Daoy (cell line): ENCODE data around the gene BCR. TPM values are rescaled to one million over a fixed set of nuclear protein-coding genes. Genes with fewer than 3 reads are reported as not detected.
"Not testable (repeated sequence)": the region's sequence is repeated elsewhere in the genome, so short reads cannot be mapped to it uniquely, and the experiment has no call there.

Experiments used
- DNase-seq: peaks from one replicate; pipeline ENCODE4 v3.0.0-alpha.2; 2015; ENCODE audit warnings: low read depth
- total RNA-seq: library from RNA; depleted of rRNA; stranded (reverse); fragments of >200 nt; shearing (Covaris generic); gene quantifications from 2 replicates; pipeline ENCODE4 v1.2.3, GENCODE V29; 2014

BCR gene
- total RNA-seq, 1 experiment from 2014 or later = 27.3 TPM

- not testable (repeated sequence) for DNase-seq
Measured at GRCh38 chr22:23316596-23316995, 136.3 kb downstream of the BCR start.

- not testable (repeated sequence) for DNase-seq
Measured at GRCh38 chr22:23318316-23318715, 138.0 kb downstream of the BCR start.

- DNase-seq = not testable (repeated sequence)
Measured at GRCh38 chr22:23322497-23323080, 142.3 kb downstream of the BCR start.

- DNase-seq = not testable (repeated sequence)
Measured at GRCh38 chr22:23323960-23324688, 143.8 kb downstream of the BCR start.

- DNase-seq = no peak
Measured at GRCh38 chr22:23325183-23325582, 144.9 kb downstream of the BCR start.

GRCh38 chr22:23333822-23334221 is 153.5 kb downstream of the BCR start:
- DNase-seq = not testable (repeated sequence)

GRCh38 chr22:23337672-23338071 is 157.4 kb downstream of the BCR start:
- not testable (repeated sequence) for DNase-seq

- not testable (repeated sequence) for DNase-seq
Measured at GRCh38 chr22:23341942-23342695, 161.8 kb downstream of the BCR start.

- no peak for DNase-seq
Measured at GRCh38 chr22:23351321-23351720, 171.0 kb downstream of the BCR start.

- no peak for DNase-seq
Measured at GRCh38 chr22:23353004-23353403, 172.7 kb downstream of the BCR start.

GRCh38 chr22:23353696-23354095 is 173.4 kb downstream of the BCR start:
- DNase-seq = no peak

- no peak for DNase-seq
Measured at GRCh38 chr22:23356094-23356493, 175.8 kb downstream of the BCR start.

GRCh38 chr22:23357053-23357452 is 176.7 kb downstream of the BCR start:
- DNase-seq = no peak

GRCh38 chr22:23359583-23360123 is 179.3 kb downstream of the BCR start:
- no peak for DNase-seq

- DNase-seq = no peak
Measured at GRCh38 chr22:23361676-23362075, 181.4 kb downstream of the BCR start.

GRCh38 chr22:23363683-23364082 is 183.4 kb downstream of the BCR start:
- DNase-seq = no peak

GRCh38 chr22:23364389-23364788 is 184.1 kb downstream of the BCR start:
- DNase-seq = no peak

- DNase-seq = no peak
Measured at GRCh38 chr22:23365524-23365923, 185.2 kb downstream of the BCR start.

GRCh38 chr22:23365961-23366360 is 185.7 kb downstream of the BCR start:
- DNase-seq = no peak

- not testable (repeated sequence) for DNase-seq
Measured at GRCh38 chr22:23367196-23367595, 186.9 kb downstream of the BCR start.
